Left lung (tissue), 10 donors: ENCODE data around the gene ATP6V0A4. TPM values are rescaled to one million over a fixed set of nuclear protein-coding genes. Genes with fewer than 3 reads are reported as not detected.

Source experiments
- ATAC-seq: fragments of 200-7000 bp; cut with Tn5 transposase; one replicate; pipeline ENCODE4 v1.9.1; 2020; ENCODE audit warnings: moderate library complexity
- DNase-seq, 4 donors: peaks; one replicate each; pipeline ENCODE4 v3.0.0-alpha.2; 2013 to 2020
- H3K27ac ChIP-seq, 2 donors: fragments of 200-600 bp; sonication (generic) in 1 of 2; one replicate each; pipeline versions ENCODE4 v1.5.0 to v1.8.0; 2020 to 2021
- H3K27me3 ChIP-seq, 2 donors: fragments of 200-600 bp; sonication (generic) in 1 of 2; one replicate each; pipeline versions ENCODE4 v1.5.0 to v1.8.0; 2020 to 2021
- H3K36me3 ChIP-seq, 2 donors: fragments of 200-600 bp; sonication (generic) in 1 of 2; one replicate each; pipeline versions ENCODE4 v1.5.0 to v1.8.0; 2020 to 2021
- H3K4me1 ChIP-seq, 2 donors: fragments of 200-600 bp; one replicate each; pipeline ENCODE4 v1.8.0; 2021
- H3K4me3 ChIP-seq, 2 donors: fragments of 200-600 bp; sonication (generic) in 1 of 2; one replicate each; pipeline versions ENCODE4 v1.5.0 to v1.8.0; 2020 to 2021; ENCODE audit warnings: mild to moderate bottlenecking in 1 of 2
- H3K9me3 ChIP-seq, 2 donors: fragments of 200-600 bp; sonication (generic) in 1 of 2; one replicate each; pipeline versions ENCODE4 v1.5.0 to v1.8.0; 2020 to 2021
- intact Hi-C, 2 donors: fragments of 100-400 bp; cut with DNase I; formaldehyde crosslinking; loops; one replicate each; pipeline versions ENCODE4 v1.11.2 to v1.14.2; 2022
- polyA plus RNA-seq, 6 donors: library from polyadenylated mRNA; unstranded; fragments of 120-200 nt; gene quantifications; one replicate each; pipeline ENCODE4 v1.2.1, GENCODE V29; 2013; ENCODE audit not compliant: insufficient read length in 6 of 6
- total RNA-seq, 2 donors: library from RNA; stranded (reverse); fragmentation: NEBNext Ultra II Directional; extraction: Animal tissue kit (Norgen Biotek cat#: 25700); gene quantifications; one replicate each; pipeline ENCODE4 v1.2.1, GENCODE V29; 2021
- TF ChIP-seq, protein P1 (sequence below), 2 donors: fragments of 200-600 bp; sonication (generic) in 1 of 2; IDR thresholded peaks; one replicate each; pipeline versions ENCODE4 v1.5.0 to v1.8.0; 2021; ENCODE audit warnings: antibody characterized with exemption in 2 of 2
- donor health status: DM: no; HTN: yes; CAD: no.
- donor health status: DM: no; HTN: no; CAD: no.

ATP6V0A4 gene
- total and polyA plus RNA-seq, 8 donors = 0.52 to 7.3 (median 0.87) TPM

DNA sequence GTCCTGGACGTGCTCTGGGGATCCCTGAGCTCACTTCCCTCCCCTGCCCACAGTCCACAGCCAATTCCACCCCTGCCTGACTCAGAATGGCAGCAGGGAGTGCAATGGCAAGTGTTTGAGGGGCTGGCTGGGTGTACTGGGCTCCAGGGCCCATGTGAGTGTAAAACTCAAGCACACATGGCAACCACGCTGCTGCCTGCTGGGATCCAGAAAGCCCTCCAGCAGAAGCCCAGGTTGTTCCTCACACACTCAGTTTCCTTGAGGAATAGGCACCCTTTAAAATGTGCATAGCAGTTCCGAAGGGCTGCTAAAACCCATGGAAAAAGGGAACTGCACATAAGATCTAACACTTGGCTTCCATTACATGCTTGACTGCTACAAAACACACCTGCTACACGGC is 11.3 kb upstream of the ATP6V0A4 start:
- ATAC-seq = no peak
- Histone ChIP-seq H3K4me1 (no peaks in the 10 kb centered on the region), H3K27me3 (no peaks in the 10 kb centered on the region), H3K36me3 (no peaks in the 10 kb centered on the region), H3K27ac (no peak overlapping the region), H3K9me3 (no peaks in the 10 kb centered on the region), H3K4me3 (no peak overlapping the region)
- TF ChIP-seq, protein P1, sequence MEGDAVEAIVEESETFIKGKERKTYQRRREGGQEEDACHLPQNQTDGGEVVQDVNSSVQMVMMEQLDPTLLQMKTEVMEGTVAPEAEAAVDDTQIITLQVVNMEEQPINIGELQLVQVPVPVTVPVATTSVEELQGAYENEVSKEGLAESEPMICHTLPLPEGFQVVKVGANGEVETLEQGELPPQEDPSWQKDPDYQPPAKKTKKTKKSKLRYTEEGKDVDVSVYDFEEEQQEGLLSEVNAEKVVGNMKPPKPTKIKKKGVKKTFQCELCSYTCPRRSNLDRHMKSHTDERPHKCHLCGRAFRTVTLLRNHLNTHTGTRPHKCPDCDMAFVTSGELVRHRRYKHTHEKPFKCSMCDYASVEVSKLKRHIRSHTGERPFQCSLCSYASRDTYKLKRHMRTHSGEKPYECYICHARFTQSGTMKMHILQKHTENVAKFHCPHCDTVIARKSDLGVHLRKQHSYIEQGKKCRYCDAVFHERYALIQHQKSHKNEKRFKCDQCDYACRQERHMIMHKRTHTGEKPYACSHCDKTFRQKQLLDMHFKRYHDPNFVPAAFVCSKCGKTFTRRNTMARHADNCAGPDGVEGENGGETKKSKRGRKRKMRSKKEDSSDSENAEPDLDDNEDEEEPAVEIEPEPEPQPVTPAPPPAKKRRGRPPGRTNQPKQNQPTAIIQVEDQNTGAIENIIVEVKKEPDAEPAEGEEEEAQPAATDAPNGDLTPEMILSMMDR (IDR thresholded peaks at IDR 0.05) = no peak
- intact Hi-C loops = no loop called here
- DNase-seq = no peak

DNA sequence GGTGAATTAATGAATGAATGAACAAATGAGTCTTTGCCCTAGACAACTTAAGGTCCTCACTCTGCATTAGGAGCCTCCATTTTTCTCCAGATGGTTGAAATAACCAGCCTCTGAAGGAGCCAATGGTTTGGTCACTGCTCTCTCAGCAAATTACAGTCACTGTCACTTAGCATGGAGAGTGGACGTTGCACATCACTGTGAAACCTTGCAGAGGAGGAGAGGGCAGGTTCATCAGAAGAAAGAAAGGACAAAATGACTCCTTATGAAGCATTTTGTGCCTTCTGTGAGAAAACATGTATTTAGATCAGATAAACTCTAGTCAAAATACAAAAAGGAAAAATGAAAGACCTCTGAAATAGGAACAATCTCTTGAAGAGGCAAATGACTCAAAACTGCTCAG is 6.6 kb upstream of the ATP6V0A4 start:
- no peak overlapping the region for H3K4me3 ChIP-seq
- no peak for ATAC-seq
- DNase-seq = no peak
- TF ChIP-seq, protein P1 (IDR thresholded peaks at IDR 0.05) = no peak
- H3K9me3 ChIP-seq = no peaks in the 10 kb centered on the region
- H3K27me3 ChIP-seq = no peaks in the 10 kb centered on the region
- H3K27ac ChIP-seq = no peak overlapping the region
- intact Hi-C loops = no loop called here
- H3K4me1 ChIP-seq = no peaks in the 10 kb centered on the region
- no peaks in the 10 kb centered on the region for H3K36me3 ChIP-seq

DNA sequence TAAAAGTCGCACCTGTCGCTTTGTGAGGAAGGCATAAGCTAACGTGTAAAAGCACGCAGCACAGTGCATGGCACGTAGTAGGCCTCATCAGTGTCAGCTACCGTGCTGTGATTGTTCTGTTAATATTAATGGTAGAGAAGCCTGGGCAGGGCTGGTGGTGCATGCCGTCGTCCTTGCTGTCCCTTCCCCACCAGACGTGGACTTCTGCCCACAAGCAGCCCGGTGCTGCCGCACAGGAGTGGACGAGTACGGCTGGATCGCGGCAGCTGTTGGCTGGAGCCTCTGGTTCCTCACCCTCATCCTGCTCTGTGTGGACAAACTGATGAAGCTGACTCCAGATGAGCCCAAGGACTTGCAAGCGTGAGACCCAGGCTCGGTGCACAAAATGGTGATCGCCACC is 4.7 kb upstream of the ATP6V0A4 start:
- H3K27me3 ChIP-seq = no peaks in the 10 kb centered on the region
- TF ChIP-seq, protein P1 (IDR thresholded peaks at IDR 0.05) = no peak
- H3K4me1 ChIP-seq = no peaks in the 10 kb centered on the region
- no peak for DNase-seq
- no peak overlapping the region for H3K27ac ChIP-seq
- H3K9me3 ChIP-seq = no peaks in the 10 kb centered on the region
- no peaks in the 10 kb centered on the region for H3K36me3 ChIP-seq
- no peak for ATAC-seq
- intact Hi-C loops = no loop called here
- H3K4me3 ChIP-seq = no peak overlapping the region

DNA sequence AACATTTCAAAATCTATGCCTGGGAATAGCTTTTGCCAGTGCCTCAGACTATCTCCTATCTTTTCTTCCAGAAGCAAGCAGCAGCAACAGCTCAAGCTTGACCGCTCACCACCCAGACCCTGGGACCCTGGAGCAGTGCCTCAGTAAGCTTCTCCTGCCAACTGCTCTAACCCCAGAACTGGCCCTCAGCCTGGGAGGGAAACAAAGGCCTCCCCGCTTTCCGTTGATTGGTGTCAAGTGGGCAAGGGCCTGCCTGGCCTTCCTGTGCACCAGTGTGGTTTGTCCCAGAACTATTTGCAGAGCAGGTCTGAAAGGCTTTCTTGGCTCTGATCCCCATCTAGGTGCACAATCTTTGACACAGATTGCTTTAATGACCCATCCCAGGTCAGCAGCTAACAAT is 3.3 kb upstream of the ATP6V0A4 start:
- Histone ChIP-seq H3K36me3 (no peaks in the 10 kb centered on the region), H3K9me3 (no peaks in the 10 kb centered on the region), H3K27ac (no peak overlapping the region), H3K4me1 (no peaks in the 10 kb centered on the region), H3K27me3 (no peaks in the 10 kb centered on the region), H3K4me3 (no peak overlapping the region)
- TF ChIP-seq, protein P1 (IDR thresholded peaks at IDR 0.05) = no peak
- DNase-seq = no peak
- intact Hi-C loops = no loop called here
- ATAC-seq = no peak

DNA sequence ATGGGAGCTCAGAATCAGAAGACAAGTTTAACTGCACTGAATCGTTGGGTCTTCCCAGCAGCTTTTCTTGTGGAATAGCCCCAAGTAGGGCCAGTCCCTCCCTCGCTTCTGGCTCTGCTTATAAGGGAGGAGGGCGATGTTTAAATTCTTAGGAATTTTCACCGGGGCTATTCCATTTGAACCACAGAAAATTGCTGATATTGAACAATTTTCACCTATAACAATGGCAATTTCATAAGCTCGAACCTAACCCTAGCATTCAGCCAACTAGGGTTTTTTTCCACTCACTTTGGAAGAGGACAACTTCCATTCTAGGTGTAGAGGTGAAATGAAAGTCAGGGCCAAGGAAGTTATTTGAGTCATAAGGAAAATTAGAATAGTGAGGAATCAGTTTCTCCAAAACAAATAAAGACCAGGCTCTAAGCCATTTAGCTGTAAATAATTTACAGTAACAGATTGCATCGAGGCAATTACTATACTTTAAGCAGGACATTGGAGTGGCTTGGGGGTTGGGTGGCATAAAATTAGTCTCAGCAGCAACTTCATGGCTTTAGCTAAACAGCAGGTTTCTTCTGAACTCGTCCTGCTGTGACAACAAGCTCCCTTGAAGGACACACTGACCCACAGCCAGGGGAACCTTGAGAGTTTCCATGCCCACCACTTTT is 1.5 kb upstream of the ATP6V0A4 start:
- no peaks in the 10 kb centered on the region for H3K36me3 ChIP-seq
- H3K4me1 ChIP-seq = no peaks in the 10 kb centered on the region
- H3K9me3 ChIP-seq = no peaks in the 10 kb centered on the region
- H3K4me3 ChIP-seq = no peak overlapping the region
- no peak for ATAC-seq
- H3K27ac ChIP-seq = no peak overlapping the region
- H3K27me3 ChIP-seq = no peaks in the 10 kb centered on the region
- intact Hi-C loops = no loop called here
- TF ChIP-seq, protein P1 (IDR thresholded peaks at IDR 0.05) = no peak
- DNase-seq = no peak
